ENCODE data around the gene CYP26B1. TPM values are rescaled to one million over a fixed set of nuclear protein-coding genes. Genes with fewer than 3 reads are reported as not detected.

Gene CYP26B1
- total RNA-seq, 1 donor from 2014 or later: 0.17 TPM

DNA sequence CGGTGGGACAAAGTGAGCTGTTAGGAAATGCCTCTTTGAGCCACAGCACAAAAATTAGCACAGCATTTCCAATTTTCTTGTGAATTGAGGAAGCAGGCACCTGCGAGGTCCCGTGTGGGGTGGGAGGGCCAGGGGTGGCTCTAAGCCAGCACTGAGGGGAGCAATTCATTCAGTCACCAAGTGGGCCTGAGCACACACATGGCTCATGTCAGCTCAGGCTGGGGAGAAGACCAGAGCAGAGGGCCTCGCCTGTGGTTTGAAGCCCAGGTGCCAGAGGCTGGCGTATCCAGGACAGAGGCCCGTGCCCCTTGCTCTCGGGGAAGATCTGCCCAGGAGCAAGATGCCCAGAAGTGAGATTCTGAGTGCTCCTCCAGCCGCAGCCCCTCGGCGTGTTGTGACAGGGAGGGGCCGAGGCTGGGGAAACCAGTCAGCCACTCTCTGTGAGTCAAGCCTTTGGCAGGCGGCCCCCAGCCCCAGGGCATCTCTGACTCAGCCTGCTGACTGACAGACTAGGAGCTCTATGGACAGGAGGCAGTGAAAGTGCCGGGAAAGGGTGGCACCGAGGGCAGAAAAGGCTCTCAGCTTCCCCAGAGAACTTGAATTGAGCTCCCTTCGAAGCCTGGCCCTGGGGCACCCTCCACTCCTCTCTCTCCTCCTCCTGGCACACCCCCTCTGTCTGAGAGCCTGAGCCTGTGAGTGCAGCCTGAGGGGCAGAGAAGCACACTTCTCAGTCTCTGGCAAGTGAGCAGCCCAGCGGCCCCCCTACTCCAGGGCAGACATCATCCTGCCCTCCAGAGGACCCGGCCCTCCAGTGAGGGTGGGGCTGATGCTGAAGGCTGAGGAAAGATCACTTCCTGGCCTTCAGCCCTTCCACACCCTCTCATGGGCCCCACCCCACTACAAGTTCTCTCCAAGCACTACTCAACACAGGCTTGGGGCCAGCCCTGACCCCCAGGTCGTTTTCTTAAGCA, 32.3 kb downstream of the CYP26B1 start:
- H3K4me3 ChIP-seq (ENCODE audit: low read depth, low read length): no peak overlapping the region
- no peak for DNase-seq (ENCODE audit: low read depth)
- TF ChIP-seq, protein P1, sequence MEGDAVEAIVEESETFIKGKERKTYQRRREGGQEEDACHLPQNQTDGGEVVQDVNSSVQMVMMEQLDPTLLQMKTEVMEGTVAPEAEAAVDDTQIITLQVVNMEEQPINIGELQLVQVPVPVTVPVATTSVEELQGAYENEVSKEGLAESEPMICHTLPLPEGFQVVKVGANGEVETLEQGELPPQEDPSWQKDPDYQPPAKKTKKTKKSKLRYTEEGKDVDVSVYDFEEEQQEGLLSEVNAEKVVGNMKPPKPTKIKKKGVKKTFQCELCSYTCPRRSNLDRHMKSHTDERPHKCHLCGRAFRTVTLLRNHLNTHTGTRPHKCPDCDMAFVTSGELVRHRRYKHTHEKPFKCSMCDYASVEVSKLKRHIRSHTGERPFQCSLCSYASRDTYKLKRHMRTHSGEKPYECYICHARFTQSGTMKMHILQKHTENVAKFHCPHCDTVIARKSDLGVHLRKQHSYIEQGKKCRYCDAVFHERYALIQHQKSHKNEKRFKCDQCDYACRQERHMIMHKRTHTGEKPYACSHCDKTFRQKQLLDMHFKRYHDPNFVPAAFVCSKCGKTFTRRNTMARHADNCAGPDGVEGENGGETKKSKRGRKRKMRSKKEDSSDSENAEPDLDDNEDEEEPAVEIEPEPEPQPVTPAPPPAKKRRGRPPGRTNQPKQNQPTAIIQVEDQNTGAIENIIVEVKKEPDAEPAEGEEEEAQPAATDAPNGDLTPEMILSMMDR (conservative IDR thresholded peaks at IDR 0.05; ENCODE audit: low read depth, low read length): no peak

DNA sequence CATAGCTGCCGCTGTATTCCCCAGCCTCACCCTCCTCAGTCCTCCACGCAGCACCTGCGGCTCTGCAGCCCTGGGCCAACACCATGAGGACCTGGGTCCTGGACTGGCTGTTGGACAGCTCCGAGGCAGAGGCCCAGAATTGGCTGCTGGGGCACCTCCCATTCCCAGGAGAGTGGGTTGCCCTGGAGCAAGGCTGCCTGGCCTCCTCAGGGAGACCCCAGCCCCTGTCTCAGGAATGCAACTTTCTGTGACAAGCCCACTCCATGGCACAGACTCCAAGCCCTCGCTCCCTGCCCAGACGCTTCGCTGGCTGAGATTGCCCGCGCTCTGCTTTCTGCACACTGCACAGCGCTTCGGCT, 33.0 kb downstream of the CYP26B1 start:
- TF ChIP-seq, protein P1 (conservative IDR thresholded peaks at IDR 0.05; ENCODE audit: low read depth, low read length): no peak
- H3K4me3 ChIP-seq (ENCODE audit: low read depth, low read length): no peak overlapping the region
- no peak for DNase-seq (ENCODE audit: low read depth)

DNA sequence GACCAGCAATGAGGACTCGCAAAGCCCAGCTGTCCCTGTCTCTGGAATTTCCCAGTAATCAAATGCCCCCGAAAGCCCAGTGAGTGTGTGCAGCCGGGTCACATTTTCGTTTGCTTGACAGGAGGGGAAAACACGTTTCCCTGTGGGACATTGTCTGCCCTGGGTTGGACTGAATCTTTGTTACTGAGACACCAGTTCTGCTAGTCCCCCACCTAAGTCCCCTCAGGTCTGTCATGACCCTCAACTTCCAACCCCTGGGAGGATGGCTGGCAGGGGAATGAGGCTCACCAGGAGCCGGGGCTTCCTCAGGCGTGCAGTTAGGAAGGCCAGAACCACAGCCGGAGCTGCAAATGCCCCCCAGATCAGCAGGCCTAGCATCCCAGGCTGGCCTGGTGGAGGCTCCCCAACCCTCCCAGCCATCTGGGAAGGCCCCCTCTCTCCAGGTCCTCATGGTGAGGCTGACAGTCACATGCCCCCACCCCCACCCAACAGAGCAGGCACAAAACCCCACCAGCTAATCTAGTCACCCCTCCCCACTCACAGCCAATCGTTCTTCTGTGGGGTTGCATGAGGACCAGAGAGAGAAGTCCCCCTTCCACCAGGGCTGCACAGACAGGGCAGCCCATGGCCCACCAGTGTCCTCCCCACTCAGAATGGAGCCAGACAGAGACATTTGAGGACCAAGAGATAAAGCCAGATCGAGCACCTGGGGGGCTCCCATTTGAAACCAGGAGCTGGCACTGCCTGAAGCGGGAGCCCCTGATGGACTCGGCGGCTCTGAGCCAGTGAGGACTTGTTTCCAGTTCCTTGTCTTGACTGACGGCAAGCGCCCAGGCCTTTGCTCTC, 33.6 kb downstream of the CYP26B1 start:
- TF ChIP-seq, protein P1 (conservative IDR thresholded peaks at IDR 0.05; ENCODE audit: low read depth, low read length): no peak
- DNase-seq (ENCODE audit: low read depth): no peak
- H3K4me3 ChIP-seq (ENCODE audit: low read depth, low read length): no peak overlapping the region

DNA sequence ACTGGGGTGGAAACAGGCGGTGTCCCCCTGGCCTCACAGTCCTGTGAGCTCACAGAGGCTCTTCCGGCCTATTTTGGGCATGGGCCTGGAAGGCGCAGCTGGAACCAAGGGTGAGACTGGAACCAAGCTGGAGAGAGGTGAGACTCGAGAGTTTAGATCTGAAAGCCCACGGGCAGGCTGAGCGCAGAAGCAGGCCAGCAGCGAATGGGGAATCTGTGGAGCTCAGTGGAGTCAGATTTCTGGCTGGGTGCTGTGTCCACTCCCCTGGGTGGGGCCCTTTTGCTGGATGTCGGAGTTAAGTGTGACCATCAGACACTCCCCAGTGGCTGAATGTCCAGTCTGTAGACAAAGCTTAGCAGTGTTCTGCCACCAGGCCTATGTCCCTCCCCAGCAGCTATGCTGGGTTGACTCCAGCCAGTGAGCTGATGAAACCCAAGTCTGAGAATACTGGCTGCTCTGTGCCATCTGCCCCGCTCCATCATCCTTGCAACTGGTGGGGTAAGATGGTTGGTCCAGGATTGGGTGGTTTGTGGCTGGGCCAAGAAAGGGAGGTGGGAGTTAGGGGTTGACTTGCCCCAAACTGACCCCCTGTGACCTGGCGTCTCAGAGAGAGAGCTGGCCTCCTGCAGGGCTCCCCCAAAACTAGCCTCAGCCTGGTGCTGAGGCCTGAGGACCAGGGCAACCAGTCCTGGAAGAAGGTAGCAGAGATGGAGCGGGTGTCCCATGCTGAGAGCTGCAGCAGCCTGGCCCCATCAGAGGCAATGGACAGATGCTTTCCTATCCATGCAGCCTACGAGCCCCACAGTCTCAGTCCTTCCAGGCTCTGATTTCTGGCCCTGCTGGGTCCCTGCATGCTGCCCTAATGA, 34.4 kb downstream of the CYP26B1 start:
- no peak for DNase-seq (ENCODE audit: low read depth)
- no peak overlapping the region for H3K4me3 ChIP-seq (ENCODE audit: low read depth, low read length)
- TF ChIP-seq, protein P1 (conservative IDR thresholded peaks at IDR 0.05; ENCODE audit: low read depth, low read length): no peak

DNA sequence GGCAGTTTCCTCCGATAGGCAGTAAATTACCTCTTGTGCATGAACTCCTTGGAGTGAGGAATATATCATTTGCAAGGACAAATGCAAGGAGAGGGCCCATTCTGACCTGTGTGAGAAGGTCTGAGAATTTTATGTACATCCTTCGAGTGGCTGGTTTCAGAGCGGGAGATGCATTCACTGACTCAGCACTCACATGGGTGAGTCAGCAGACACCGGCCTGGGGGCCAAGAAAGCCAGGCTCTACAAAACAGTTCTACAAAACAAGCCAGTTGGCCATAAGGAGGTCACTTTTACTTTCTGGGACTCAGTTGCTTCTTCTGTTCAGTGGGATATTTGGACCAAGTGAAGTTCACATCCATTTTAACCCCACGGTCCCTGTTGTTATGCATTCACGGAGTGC, 35.3 kb downstream of the CYP26B1 start:
- H3K4me3 ChIP-seq (ENCODE audit: low read depth, low read length): no peak overlapping the region
- no peak for DNase-seq (ENCODE audit: low read depth)
- TF ChIP-seq, protein P1 (conservative IDR thresholded peaks at IDR 0.05; ENCODE audit: low read depth, low read length): no peak

DNA sequence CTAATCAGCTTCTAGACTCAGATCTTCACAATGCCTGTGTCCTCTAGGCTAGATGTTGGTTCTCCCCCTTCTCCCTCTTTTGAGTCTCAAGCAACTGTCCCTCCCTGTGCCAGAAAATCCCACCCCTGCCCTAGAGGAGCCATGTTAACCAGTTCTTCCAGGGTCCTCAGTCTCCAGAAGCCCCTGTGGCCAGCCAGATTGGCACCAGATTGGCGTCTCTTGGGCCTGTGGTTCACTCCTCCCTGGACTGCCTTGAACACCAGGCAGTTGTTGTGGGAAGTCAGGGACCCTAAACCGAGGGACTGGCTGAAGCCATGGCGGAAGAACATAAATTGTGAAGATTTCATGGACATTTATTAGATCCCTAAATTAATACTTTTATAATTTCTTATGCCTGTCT, 36.6 kb downstream of the CYP26B1 start:
- H3K4me3 ChIP-seq (ENCODE audit: low read depth, low read length): no peak overlapping the region
- DNase-seq (ENCODE audit: low read depth): no peak
- TF ChIP-seq, protein P1 (conservative IDR thresholded peaks at IDR 0.05; ENCODE audit: low read depth, low read length): no peak
